Keratinocyte (primary cell): ENCODE measurements around the gene DAPK2. TPM values are rescaled to one million over a fixed set of nuclear protein-coding genes. Genes with fewer than 3 reads are reported as not detected.

Experiments
- DNase-seq: peaks from one replicate; pipeline ENCODE4 v3.0.0-alpha.2; 2011; ENCODE audit warnings: low read depth, missing footprints, low spot score
- FAIRE-seq: peaks from 2 replicates; lab custom pipeline; 2011; peaks lifted over from hg19 to GRCh38; lab: Jason Lieb, UNC
- H2AFZ ChIP-seq: 2 replicates; pipeline ENCODE4 v1.6.0; 2012; ENCODE audit warnings: low read length, control low read depth, inconsistent platforms; ENCODE audit not compliant: control insufficient read depth
- H3K27ac ChIP-seq: 2 replicates; pipeline ENCODE4 v1.5.1; 2011; ENCODE audit warnings: low read length; ENCODE audit not compliant: control insufficient read depth, insufficient read depth
- H3K27me3 ChIP-seq: 3 replicates; pipeline ENCODE4 v1.6.0; 2011; ENCODE audit warnings: low read length; ENCODE audit not compliant: control insufficient read depth, insufficient read depth; ENCODE audit errors: extremely low read depth
- H3K36me3 ChIP-seq, 2 experiments: 2 replicates in 1 of 2; 3 replicates in 1 of 2; pipeline ENCODE4 v1.5.1; 2011; ENCODE audit warnings: low read length in 2 of 2, mild to moderate bottlenecking in 1 of 2; ENCODE audit not compliant: control insufficient read depth in 2 of 2, insufficient read depth in 2 of 2; ENCODE audit errors: extremely low read depth in 1 of 2
- H3K4me1 ChIP-seq: 3 replicates; pipeline ENCODE4 v1.5.1; 2011; ENCODE audit warnings: low read length; ENCODE audit not compliant: control insufficient read depth, insufficient read depth; ENCODE audit errors: extremely low read depth
- H3K4me2 ChIP-seq: 3 replicates; pipeline ENCODE4 v1.6.0; 2011; ENCODE audit warnings: low read depth, low read length; ENCODE audit not compliant: control insufficient read depth, insufficient read depth; ENCODE audit errors: extremely low read depth
- H3K4me3 ChIP-seq, 3 experiments: fragments of 200-600 bp in 1 of 3; sonication (generic) in 1 of 3; 2 replicates in 2 of 3; 3 replicates in 1 of 3; pipeline ENCODE4 v1.5.1; 2011 to 2016; ENCODE audit warnings: low read length in 3 of 3, mild to moderate bottlenecking in 3 of 3, control low read depth in 2 of 3, inconsistent platforms in 1 of 3, low read depth in 1 of 3, mixed read lengths in 1 of 3, mixed run types in 1 of 3, moderate library complexity in 1 of 3; ENCODE audit not compliant: control insufficient read depth in 2 of 3, insufficient read depth in 2 of 3; ENCODE audit errors: extremely low read depth in 1 of 3
- H3K79me2 ChIP-seq: 2 replicates; pipeline ENCODE4 v1.6.0; 2012; ENCODE audit warnings: low read length; ENCODE audit not compliant: control insufficient read depth, insufficient read depth
- H3K9ac ChIP-seq: 3 replicates; pipeline ENCODE4 v1.6.0; 2011; ENCODE audit warnings: low read length; ENCODE audit not compliant: control insufficient read depth, insufficient read depth; ENCODE audit errors: extremely low read depth
- H3K9me1 ChIP-seq: 3 replicates; pipeline ENCODE4 v1.6.0; 2011; ENCODE audit warnings: low read length; ENCODE audit not compliant: control insufficient read depth, insufficient read depth; ENCODE audit errors: extremely low read depth
- H3K9me3 ChIP-seq: 2 replicates; pipeline ENCODE4 v1.5.1; 2012; ENCODE audit warnings: low read depth, low read length; ENCODE audit not compliant: control insufficient read depth
- H4K20me1 ChIP-seq: 3 replicates; pipeline ENCODE4 v1.6.0; 2011; ENCODE audit warnings: low read length; ENCODE audit not compliant: control insufficient read depth, insufficient read depth; ENCODE audit errors: extremely low read depth
- EZH2 ChIP-seq: IDR thresholded peaks from one replicate; pipeline ENCODE4 v1.6.1; 2012; ENCODE audit warnings: inconsistent platforms, mild to moderate bottlenecking, low read length, moderate library complexity
- dilution Hi-C: fragments of 300-500 bp; cut with MboI; formaldehyde crosslinking; loops from one replicate; pipeline ENCODE4 v1.7.0; 2020; ENCODE audit warnings: low sequenced_read_pairs; ENCODE audit not compliant: extremely low pct_ligation_motif_present
- polyA plus RNA-seq, 5 experiments: library from polyadenylated mRNA; depleted of rRNA in 3 of 5; stranded (reverse) in 3 of 5; stranded (forward) in 1 of 5; unstranded in 1 of 5; fragments of >200 nt; gene quantifications; 1 replicate in 1 of 5; 2 replicates in 3 of 5; 3 replicates in 1 of 5; pipeline versions ENCODE4 v1.2.1 to v1.2.3, GENCODE V29; 2011 to 2012; ENCODE audit warnings: missing spikeins in 2 of 5, low read depth in 1 of 5, low replicate concordance in 1 of 5
- TF ChIP-seq, protein P1 (sequence below), 3 experiments: IDR thresholded peaks in 1 of 3; conservative IDR thresholded peaks in 1 of 3; optimal IDR thresholded peaks in 1 of 3; 2 replicates in 2 of 3; 3 replicates in 1 of 3; pipeline versions ENCODE3 to v1.5.1; 2011; ENCODE audit warnings: low read length in 3 of 3, mild to moderate bottlenecking in 3 of 3, moderate library complexity in 2 of 3, control low read depth in 1 of 3, inconsistent platforms in 1 of 3; ENCODE audit not compliant: insufficient read depth in 2 of 3; ENCODE audit errors: extremely low read depth in 1 of 3

DAPK2 gene
- polyA plus RNA-seq, 1 donor (not counting 4 experiments of a cell fraction or from before 2014, with no cell fraction given): 1.4 TPM

- DNase-seq (no peak), FAIRE-seq (no peak)
- Histone ChIP-seq H3K4me3 (no peak overlapping the region), H3K9me3 (no peaks in the 10 kb centered on the region), H4K20me1 (no peaks in the 10 kb centered on the region), H3K79me2 (no peaks in the 10 kb centered on the region), H3K36me3 (no peaks in the 10 kb centered on the region), H3K27ac (no peak overlapping the region), H2AFZ (no peak overlapping the region), H3K9me1 (no peaks in the 10 kb centered on the region), H3K9ac (no peak overlapping the region), H3K27me3 (no peaks in the 10 kb centered on the region), H3K4me1 (peaks cover 9% of the 10 kb centered on the region), H3K4me2 (no peak overlapping the region)
- dilution Hi-C loops: no loop called here
- no peak for TF ChIP-seq EZH2
- TF ChIP-seq, protein P1, sequence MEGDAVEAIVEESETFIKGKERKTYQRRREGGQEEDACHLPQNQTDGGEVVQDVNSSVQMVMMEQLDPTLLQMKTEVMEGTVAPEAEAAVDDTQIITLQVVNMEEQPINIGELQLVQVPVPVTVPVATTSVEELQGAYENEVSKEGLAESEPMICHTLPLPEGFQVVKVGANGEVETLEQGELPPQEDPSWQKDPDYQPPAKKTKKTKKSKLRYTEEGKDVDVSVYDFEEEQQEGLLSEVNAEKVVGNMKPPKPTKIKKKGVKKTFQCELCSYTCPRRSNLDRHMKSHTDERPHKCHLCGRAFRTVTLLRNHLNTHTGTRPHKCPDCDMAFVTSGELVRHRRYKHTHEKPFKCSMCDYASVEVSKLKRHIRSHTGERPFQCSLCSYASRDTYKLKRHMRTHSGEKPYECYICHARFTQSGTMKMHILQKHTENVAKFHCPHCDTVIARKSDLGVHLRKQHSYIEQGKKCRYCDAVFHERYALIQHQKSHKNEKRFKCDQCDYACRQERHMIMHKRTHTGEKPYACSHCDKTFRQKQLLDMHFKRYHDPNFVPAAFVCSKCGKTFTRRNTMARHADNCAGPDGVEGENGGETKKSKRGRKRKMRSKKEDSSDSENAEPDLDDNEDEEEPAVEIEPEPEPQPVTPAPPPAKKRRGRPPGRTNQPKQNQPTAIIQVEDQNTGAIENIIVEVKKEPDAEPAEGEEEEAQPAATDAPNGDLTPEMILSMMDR (optimal IDR thresholded peaks at IDR 0.05 in 1 of 3, IDR thresholded peaks at IDR 0.05 in 1 of 3, conservative IDR thresholded peaks at IDR 0.05 in 1 of 3; ENCODE audit: extremely low read depth in 1 of 3, insufficient read depth in 2 of 3, low read length in 3 of 3): no peak
Observed at GRCh38 chr15:63861946-63862517, 184.3 kb downstream of the DAPK2 start.

DNA sequence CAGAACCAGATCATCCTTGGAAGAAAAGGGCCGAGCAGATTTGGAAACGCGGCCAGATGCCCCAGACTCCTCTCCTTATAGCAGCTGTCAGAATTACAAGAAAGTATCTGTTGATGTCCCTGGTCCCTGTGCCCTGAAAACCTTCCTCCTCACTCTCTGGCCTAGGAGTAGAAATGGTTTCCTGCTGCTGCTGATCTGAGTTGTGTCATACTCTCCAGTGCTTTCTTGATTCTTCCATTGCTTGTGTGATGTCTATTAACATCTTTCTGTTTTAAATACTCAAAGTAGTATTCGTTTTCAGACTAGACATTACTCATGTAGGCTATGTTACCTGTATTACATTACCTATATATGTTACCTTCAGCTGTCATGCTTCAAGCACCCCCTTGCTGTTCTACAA lies 185.7 kb downstream of the DAPK2 start:
- Histone ChIP-seq H3K9me1 (no peaks in the 10 kb centered on the region), H3K9ac (no peak overlapping the region), H3K79me2 (no peaks in the 10 kb centered on the region), H3K4me2 (no peak overlapping the region), H2AFZ (no peak overlapping the region), H3K9me3 (no peaks in the 10 kb centered on the region), H3K36me3 (no peaks in the 10 kb centered on the region), H3K4me1 (peaks cover 14% of the 10 kb centered on the region), H3K4me3 (no peak overlapping the region), H3K27me3 (no peaks in the 10 kb centered on the region), H4K20me1 (no peaks in the 10 kb centered on the region), H3K27ac (no peak overlapping the region)
- dilution Hi-C loops: no loop called here
- no peak for DNase-seq
- TF ChIP-seq, protein P1 (optimal IDR thresholded peaks at IDR 0.05 in 1 of 3, IDR thresholded peaks at IDR 0.05 in 1 of 3, conservative IDR thresholded peaks at IDR 0.05 in 1 of 3; ENCODE audit: extremely low read depth in 1 of 3, insufficient read depth in 2 of 3, low read length in 3 of 3): no peak
- no peak for TF ChIP-seq EZH2
- no peak for FAIRE-seq
